ENCODE results near the gene RHOG. TPM values are rescaled to one million over a fixed set of nuclear protein-coding genes. Genes with fewer than 3 reads are reported as not detected.

Gene RHOG
- total and polyA plus RNA-seq, 2 experiments from 2014 or later = 18.0 to 36.9 TPM

DNA sequence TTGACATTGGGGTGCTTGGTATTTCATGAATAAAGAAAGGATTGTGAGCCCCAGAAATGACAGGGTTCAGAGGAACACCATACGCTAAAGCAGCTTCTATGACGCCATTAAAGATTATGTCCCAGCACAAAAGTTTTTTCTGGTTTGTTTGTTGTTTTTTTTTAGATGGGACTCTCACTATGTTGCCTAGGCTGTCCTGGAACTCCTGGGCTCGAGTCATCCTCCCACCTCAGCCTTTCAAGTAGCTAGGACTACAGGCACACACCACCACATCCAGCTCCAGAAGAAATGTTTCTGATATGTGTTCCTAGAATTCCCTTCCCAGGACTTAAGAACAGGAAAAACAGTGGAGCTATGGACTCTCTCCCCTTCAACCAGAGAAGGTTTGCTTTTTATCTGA lies 2.6 kb upstream of the RHOG start:
- H3K9me2 ChIP-seq (replicated peaks; ENCODE audit: insufficient read depth) = no peaks in the 10 kb centered on the region
- H3K79me2 ChIP-seq = peaks cover 22% of the 10 kb centered on the region
- H3K27me3 ChIP-seq = no peaks in the 10 kb centered on the region
- no peaks in the 10 kb centered on the region for H3K36me3 ChIP-seq (replicated peaks; ENCODE audit: insufficient read depth, low read depth)
- no peak overlapping the region for H3K27ac ChIP-seq
- 91% methylated on average over 3 of the region's 3 CpGs for WGBS (ENCODE audit: low lambda C conversion rate, missing lambda C conversion rate)
- TF ChIP-seq EZH2 (IDR thresholded peaks at IDR 0.05; ENCODE audit: borderline replicate concordance) (no peak), EZH2phosphoT487 (IDR thresholded peaks at IDR 0.05; ENCODE audit: low read depth, severe bottlenecking, unreplicated experiment) (no peak)
- TF ChIP-seq, protein P1, sequence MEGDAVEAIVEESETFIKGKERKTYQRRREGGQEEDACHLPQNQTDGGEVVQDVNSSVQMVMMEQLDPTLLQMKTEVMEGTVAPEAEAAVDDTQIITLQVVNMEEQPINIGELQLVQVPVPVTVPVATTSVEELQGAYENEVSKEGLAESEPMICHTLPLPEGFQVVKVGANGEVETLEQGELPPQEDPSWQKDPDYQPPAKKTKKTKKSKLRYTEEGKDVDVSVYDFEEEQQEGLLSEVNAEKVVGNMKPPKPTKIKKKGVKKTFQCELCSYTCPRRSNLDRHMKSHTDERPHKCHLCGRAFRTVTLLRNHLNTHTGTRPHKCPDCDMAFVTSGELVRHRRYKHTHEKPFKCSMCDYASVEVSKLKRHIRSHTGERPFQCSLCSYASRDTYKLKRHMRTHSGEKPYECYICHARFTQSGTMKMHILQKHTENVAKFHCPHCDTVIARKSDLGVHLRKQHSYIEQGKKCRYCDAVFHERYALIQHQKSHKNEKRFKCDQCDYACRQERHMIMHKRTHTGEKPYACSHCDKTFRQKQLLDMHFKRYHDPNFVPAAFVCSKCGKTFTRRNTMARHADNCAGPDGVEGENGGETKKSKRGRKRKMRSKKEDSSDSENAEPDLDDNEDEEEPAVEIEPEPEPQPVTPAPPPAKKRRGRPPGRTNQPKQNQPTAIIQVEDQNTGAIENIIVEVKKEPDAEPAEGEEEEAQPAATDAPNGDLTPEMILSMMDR (IDR thresholded peaks at IDR 0.05; ENCODE audit: poor library complexity) = no peak
- no peaks in the 10 kb centered on the region for H3K9me3 ChIP-seq (ENCODE audit: low read depth)
- no peak overlapping the region for H2AFZ ChIP-seq
- DNase-seq (ENCODE audit: low spot score) = no peak
- H3K4me2 ChIP-seq = no peak overlapping the region
- peaks cover 15% of the 10 kb centered on the region for H4K20me1 ChIP-seq (ENCODE audit: insufficient read depth, poor library complexity, severe bottlenecking)
- H3K4me1 ChIP-seq (ENCODE audit: insufficient read depth) = peaks cover 10% of the 10 kb centered on the region
- H3K4me3 ChIP-seq = no peak overlapping the region

DNA sequence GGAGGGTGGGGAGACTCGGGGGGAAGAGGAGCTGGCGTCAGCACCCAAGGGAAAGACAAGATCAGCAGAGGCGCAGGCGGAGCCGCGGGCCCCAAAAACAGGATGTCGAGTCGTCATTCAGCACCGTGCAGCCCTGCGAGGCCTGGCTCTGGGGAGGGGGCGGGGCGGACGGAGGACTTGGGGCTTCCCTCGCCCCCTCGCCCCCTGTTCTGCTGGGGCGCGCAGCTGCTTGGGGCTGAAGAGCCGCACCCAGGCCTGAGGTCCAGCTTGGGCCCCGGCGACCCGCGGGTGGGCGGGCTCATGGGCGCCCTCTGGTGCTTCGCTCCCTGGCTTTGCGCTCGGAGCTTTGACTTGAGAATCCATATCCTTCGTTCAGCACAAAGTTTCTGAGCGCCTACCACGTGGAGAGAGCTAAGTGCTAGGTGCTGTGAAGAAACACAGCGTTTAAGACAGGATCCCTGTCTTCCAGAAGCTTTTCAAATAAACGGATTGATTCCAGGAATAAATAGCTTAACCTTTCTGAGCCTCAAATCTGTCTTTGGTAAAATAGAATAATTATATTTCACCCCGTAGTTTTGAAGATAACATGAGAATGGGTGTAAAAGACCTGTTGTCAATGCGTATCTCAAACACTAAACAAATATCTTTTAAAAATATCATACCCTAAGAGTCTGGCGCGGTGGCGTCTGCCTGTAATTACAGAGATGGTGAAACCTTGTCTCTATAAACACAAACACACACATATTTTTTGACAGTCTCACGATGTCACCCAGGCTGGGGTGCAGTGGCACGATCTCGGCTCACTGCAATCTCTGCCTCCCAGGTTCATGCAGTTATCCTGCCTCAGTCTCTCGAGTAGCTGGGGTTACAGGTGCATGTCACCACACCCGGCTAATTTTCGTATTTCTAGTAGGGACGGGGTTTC lies 929 bp upstream of the RHOG start:
- H3K27ac ChIP-seq = peak overlapping the region; percentile 99
- TF ChIP-seq EZH2 (IDR thresholded peaks at IDR 0.05; ENCODE audit: borderline replicate concordance) (no peak), EZH2phosphoT487 (IDR thresholded peaks at IDR 0.05; ENCODE audit: low read depth, severe bottlenecking, unreplicated experiment) (no peak)
- TF ChIP-seq, protein P1 (IDR thresholded peaks at IDR 0.05; ENCODE audit: poor library complexity) = peak; percentile 93
- H3K4me2 ChIP-seq = peak overlapping the region; percentile 87
- peak overlapping the region; percentile 76 for H2AFZ ChIP-seq
- peaks cover 15% of the 10 kb centered on the region for H4K20me1 ChIP-seq (ENCODE audit: insufficient read depth, poor library complexity, severe bottlenecking)
- H3K36me3 ChIP-seq (replicated peaks; ENCODE audit: insufficient read depth, low read depth) = no peaks in the 10 kb centered on the region
- 37% methylated on average over 30 of the region's 44 CpGs for WGBS (ENCODE audit: low lambda C conversion rate, missing lambda C conversion rate)
- H3K4me3 ChIP-seq = peak overlapping the region; percentile 93
- peaks cover 37% of the 10 kb centered on the region for H3K79me2 ChIP-seq
- peaks cover 10% of the 10 kb centered on the region for H3K4me1 ChIP-seq (ENCODE audit: insufficient read depth)
- no peaks in the 10 kb centered on the region for H3K27me3 ChIP-seq
- no peaks in the 10 kb centered on the region for H3K9me3 ChIP-seq (ENCODE audit: low read depth)
- peak; percentile 92 for DNase-seq (ENCODE audit: low spot score)
- no peaks in the 10 kb centered on the region for H3K9me2 ChIP-seq (replicated peaks; ENCODE audit: insufficient read depth)

DNA sequence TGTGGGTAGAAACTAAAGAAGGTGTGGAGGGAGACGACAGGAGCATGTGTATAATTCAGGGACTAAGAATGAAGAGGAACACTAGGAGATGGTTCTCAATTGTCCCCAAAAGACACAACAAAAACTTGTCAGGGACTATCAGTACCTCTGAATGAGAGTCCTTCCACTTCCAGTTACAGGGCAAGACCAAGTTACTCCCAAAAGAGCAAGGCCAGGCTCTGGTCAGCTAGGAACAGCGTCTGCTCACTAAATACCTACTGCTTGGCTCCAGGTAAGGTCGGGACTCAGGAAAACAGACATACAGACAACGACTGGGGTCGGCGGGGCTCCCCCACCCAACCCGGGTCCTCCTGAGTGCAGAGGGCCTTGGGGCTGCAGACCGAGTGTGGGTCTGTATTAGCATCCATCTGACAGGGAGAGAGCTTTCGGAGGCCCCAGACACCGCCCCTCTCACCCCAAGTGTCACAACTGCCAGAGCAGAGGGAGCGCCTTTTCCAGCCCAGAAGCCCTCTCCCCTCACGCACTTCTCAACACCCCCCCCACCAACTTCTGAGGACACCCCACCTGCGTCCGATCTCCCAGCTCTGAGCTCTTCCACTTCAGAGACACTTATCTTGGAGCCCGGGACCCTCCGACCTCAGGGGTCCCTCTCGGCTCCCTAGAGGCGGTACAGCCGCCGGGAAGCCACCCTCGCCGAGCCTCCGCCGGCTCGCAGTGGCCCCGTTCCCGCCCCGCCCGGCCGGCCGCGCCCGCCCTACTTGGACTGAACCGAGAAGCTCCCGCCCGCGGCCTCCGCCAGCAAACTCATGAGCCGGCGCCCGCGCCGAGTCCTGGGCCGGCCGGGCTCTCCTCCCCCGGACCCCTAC lies 522 bp downstream of the RHOG start:
- Histone ChIP-seq H3K9me3 (ENCODE audit: low read depth) (no peaks in the 10 kb centered on the region), H3K79me2 (peaks cover 50% of the 10 kb centered on the region), H3K4me3 (peak overlapping the region; percentile 93), H3K4me1 (ENCODE audit: insufficient read depth) (peaks cover 15% of the 10 kb centered on the region), H4K20me1 (ENCODE audit: insufficient read depth, poor library complexity, severe bottlenecking) (peaks cover 15% of the 10 kb centered on the region), H3K36me3 (replicated peaks; ENCODE audit: insufficient read depth, low read depth) (no peaks in the 10 kb centered on the region), H3K27me3 (no peaks in the 10 kb centered on the region), H2AFZ (peak overlapping the region; percentile 76), H3K4me2 (peak overlapping the region; percentile 87), H3K9me2 (replicated peaks; ENCODE audit: insufficient read depth) (no peaks in the 10 kb centered on the region), H3K27ac (peak overlapping the region; percentile 99)
- no peak for TF ChIP-seq EZH2phosphoT487 (IDR thresholded peaks at IDR 0.05; ENCODE audit: low read depth, severe bottlenecking, unreplicated experiment)
- TF ChIP-seq, protein P1 (IDR thresholded peaks at IDR 0.05; ENCODE audit: poor library complexity) = no peak
- no peak for TF ChIP-seq EZH2 (IDR thresholded peaks at IDR 0.05; ENCODE audit: borderline replicate concordance)
- peak; percentile 23 for DNase-seq (ENCODE audit: low spot score)
- WGBS (ENCODE audit: low lambda C conversion rate, missing lambda C conversion rate) = 6% methylated on average over 18 of the region's 46 CpGs
